ENCODE results near the gene TUFT1.

TUFT1 gene

GRCh38 chr1:151535326-151536271 is 4.5 kb upstream of the TUFT1 start:
- no peak overlapping the region for H3K27ac ChIP-seq
- H3K4me3 ChIP-seq = no peak overlapping the region

- H3K4me3 ChIP-seq = no peak overlapping the region
- peak overlapping the region in 1 of 21 experiments; percentile 32 for H3K27ac ChIP-seq
Measured at GRCh38 chr1:151536499-151536898, 3.6 kb upstream of the TUFT1 start.

GRCh38 chr1:151537112-151537511 is 3.0 kb upstream of the TUFT1 start:
- Histone ChIP-seq H3K4me3 (no peak overlapping the region), H3K27ac (peak overlapping the region in 1 of 21 experiments; percentile 32)

GRCh38 chr1:151539321-151540020 is 638 bp upstream of the TUFT1 start:
- H3K4me3 ChIP-seq = peak overlapping the region; percentile 49 to 89 (median 75)
- peak overlapping the region in 20 of 21 experiments; percentile 15 to 88 (median 68) for H3K27ac ChIP-seq

- peak overlapping the region; percentile 49 to 89 (median 75) for H3K4me3 ChIP-seq
- peak overlapping the region in 20 of 21 experiments; percentile 49 to 88 (median 80) for H3K27ac ChIP-seq
Measured at GRCh38 chr1:151540982-151541377, 871 bp downstream of the TUFT1 start.

- peak overlapping the region; percentile 49 to 89 (median 75) for H3K4me3 ChIP-seq
- H3K27ac ChIP-seq = peak overlapping the region in 11 of 21 experiments; percentile 15 to 88 (median 72)
Measured at GRCh38 chr1:151541752-151542151, 1.6 kb downstream of the TUFT1 start.

GRCh38 chr1:151542710-151543129 is 2.6 kb downstream of the TUFT1 start:
- Histone ChIP-seq H3K27ac (peak overlapping the region in 5 of 21 experiments; percentile 15 to 88 (median 32)), H3K4me3 (peak overlapping the region in 5 of 7 experiments; percentile 1 to 89 (median 68))

- Histone ChIP-seq H3K4me3 (no peak overlapping the region), H3K27ac (no peak overlapping the region)
Measured at GRCh38 chr1:151545542-151545941, 5.4 kb downstream of the TUFT1 start.

- Histone ChIP-seq H3K27ac (no peak overlapping the region), H3K4me3 (no peak overlapping the region)
Measured at GRCh38 chr1:151546011-151546925, 6.2 kb downstream of the TUFT1 start.

- peak overlapping the region in 12 of 21 experiments; percentile 8 to 63 (median 42) for H3K27ac ChIP-seq
- H3K4me3 ChIP-seq = no peak overlapping the region
Measured at GRCh38 chr1:151547119-151547899, 7.2 kb downstream of the TUFT1 start.

GRCh38 chr1:151547900-151548230 is 7.8 kb downstream of the TUFT1 start:
- Histone ChIP-seq H3K27ac (peak overlapping the region in 12 of 21 experiments; percentile 8 to 63 (median 42)), H3K4me3 (no peak overlapping the region)

- Histone ChIP-seq H3K27ac (peak overlapping the region in 2 of 21 experiments; percentile 4 to 27), H3K4me3 (no peak overlapping the region)
Measured at GRCh38 chr1:151549199-151549598, 9.1 kb downstream of the TUFT1 start.

- no peak overlapping the region for H3K4me3 ChIP-seq
- no peak overlapping the region for H3K27ac ChIP-seq
Measured at GRCh38 chr1:151553659-151554058, 13.6 kb downstream of the TUFT1 start.

- H3K4me3 ChIP-seq = no peak overlapping the region
- no peak overlapping the region for H3K27ac ChIP-seq
Measured at GRCh38 chr1:151556052-151556451, 15.9 kb downstream of the TUFT1 start.

GRCh38 chr1:151562661-151563060 is 22.6 kb downstream of the TUFT1 start:
- H3K4me3 ChIP-seq = no peak overlapping the region
- no peak overlapping the region for H3K27ac ChIP-seq

- Histone ChIP-seq H3K27ac (no peak overlapping the region), H3K4me3 (no peak overlapping the region)
Measured at GRCh38 chr1:151563376-151563775, 23.3 kb downstream of the TUFT1 start.

- Histone ChIP-seq H3K27ac (peak overlapping the region in 1 of 21 experiments; percentile 24), H3K4me3 (no peak overlapping the region)
Measured at GRCh38 chr1:151565502-151566189, 25.5 kb downstream of the TUFT1 start.

- Histone ChIP-seq H3K4me3 (no peak overlapping the region), H3K27ac (peak overlapping the region in 4 of 21 experiments; percentile 38 to 64 (median 42))
Measured at GRCh38 chr1:151568626-151569088, 28.5 kb downstream of the TUFT1 start.

All from skin epidermis (tissue), 12 donors.